Measurements from ENCODE around the gene SNCA.

The SNCA gene

GRCh38 chr4:89707467-89707866, 129.5 kb downstream of the SNCA start:
- DNase-seq (ENCODE audit: low read depth in 2 of 2) = no peak

GRCh38 chr4:89704651-89705395, 132.1 kb downstream of the SNCA start:
- DNase-seq (ENCODE audit: low read depth in 2 of 2) = no peak

GRCh38 chr4:89703829-89704590, 133.0 kb downstream of the SNCA start:
- DNase-seq (ENCODE audit: low read depth in 2 of 2) = no peak

DNA sequence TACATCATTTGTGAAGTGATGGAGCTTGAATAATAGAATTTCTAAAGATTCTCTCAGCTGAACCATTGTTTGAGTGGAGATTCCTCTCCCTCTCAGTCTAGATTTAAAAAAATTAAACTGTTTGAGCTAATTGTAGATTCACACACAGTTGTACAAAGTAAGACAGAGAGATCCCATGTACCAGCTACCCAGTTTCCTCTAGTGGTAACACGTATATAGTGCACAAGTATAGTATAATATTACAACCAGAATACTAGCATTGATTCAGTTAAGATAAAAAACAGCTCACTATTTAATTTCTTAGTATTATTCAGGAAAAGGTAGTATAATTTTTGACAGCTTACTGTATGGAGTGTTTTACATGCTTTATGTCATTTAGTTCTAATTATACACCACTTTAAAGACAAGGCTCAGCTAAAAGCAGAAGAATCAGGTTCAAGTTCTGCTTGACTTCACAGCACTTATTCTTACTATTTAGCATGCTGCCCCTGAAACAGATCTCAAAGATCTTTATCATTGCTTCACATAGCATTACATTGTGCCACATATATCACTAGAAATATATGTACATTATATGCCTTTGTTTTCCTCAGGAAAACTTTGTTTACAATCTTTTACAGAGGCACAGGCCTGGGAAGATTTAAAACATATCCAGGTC, 136.1 kb downstream of the SNCA start:
- DNase-seq (ENCODE audit: low read depth in 2 of 2) = no peak

DNA sequence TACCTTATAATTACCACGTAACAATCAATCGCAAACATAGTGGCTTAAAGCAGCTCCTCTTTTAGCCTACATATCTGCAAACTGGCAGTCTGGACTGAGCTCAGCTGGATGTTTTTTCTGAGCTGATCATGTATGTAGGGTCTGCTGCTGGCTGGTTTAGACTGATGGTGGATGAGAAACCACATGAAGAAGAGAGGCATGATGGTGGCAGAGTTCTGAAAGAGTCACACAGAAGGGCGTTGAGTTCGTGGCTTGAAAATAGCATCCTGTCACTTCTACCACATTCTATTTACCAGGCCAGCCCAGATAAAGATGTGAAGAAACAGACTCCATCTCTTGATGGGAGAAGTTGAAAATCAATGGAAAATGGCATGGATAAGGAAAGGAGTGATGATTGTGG, 151.3 kb downstream of the SNCA start:
- DNase-seq (ENCODE audit: low read depth in 2 of 2) = no peak

DNA sequence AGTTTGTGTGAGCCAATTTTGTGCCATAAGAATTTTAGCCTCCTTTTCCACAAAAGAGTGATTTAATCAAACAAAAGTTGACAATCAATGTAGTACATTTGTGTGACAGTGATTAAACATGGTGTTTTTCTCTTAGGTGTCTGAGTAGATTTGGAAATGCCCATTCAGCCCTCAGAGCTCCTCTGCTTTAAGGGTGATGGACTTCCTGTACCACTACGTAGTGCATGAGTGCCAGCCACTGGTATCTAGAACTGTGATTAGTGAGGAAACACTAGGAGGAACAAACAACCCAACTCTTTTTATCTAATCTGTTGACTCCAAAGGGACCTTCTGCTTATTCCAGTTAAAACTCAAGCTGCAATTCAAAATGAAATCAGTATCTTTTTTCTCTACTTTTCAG, 151.7 kb downstream of the SNCA start:
- no peak for DNase-seq (ENCODE audit: low read depth in 2 of 2)

GRCh38 chr4:89684536-89684935, 152.4 kb downstream of the SNCA start:
- DNase-seq (ENCODE audit: low read depth in 2 of 2) = no peak

GRCh38 chr4:89682808-89683207, 154.2 kb downstream of the SNCA start:
- DNase-seq (ENCODE audit: low read depth in 2 of 2) = no peak

- no peak for DNase-seq (ENCODE audit: low read depth in 2 of 2)
Observed at GRCh38 chr4:89681671-89682070, 155.3 kb downstream of the SNCA start.

- no peak for DNase-seq (ENCODE audit: low read depth in 2 of 2)
Observed at GRCh38 chr4:89681219-89681618, 155.7 kb downstream of the SNCA start.

DNA sequence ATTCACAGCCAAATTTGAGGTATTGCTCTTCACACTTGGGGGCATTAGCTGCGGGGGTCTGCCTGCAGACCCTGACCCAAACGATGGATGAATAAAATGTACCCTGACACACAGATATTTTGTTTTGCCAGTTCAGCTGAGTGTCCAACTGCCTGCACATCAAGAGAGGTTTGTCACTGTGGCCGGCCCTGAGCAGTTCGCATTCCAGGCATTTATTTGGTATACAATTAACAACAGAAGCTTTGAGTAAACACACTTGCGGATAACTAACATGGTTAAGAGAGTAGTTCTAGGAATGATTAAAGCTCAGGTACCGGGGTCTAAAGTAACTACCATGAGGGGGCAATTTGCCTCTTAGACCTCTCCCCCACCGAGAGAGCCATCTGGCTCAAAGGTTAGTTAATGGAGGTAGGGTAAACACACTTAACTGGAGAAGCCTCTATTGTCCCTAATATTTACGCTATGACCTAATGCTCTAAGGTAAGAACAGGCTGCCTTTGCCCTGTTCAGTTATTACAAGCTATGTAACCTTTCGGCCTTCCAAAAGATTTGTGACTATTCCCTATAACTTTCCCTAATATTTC, 162.0 kb downstream of the SNCA start:
- no peak for DNase-seq (ENCODE audit: low read depth in 2 of 2)

All from stimulated activated CD8-positive, alpha-beta memory T cell treated with anti-CD3 and anti-CD28 coated beads, Interleukin-7, amount 100 ng/mL, for 1 hour (primary cell).